Cerebellar nuclear complex (tissue), 1 donor: ENCODE data around the gene MYLK2.
"Not testable (repeated sequence)": the region's sequence is repeated elsewhere in the genome, so short reads cannot be mapped to it uniquely, and the experiment has no call there.

Experiments
- DNase-seq, 2 experiments: peaks; one replicate each; lab custom pipeline; 2025; lab: John Stamatoyannopoulos, UW

Gene MYLK2

GRCh38 chr20:31819083-31819784 is at the start of gene MYLK2:
MYLK2 (plus strand) TSS chr20:31819356; CDS start chr20:31819581, 225 bp downstream.
- no peak for DNase-seq

GRCh38 chr20:31769681-31770080 is 49.5 kb upstream of the MYLK2 start:
- no peak for DNase-seq

GRCh38 chr20:31770243-31770642 is 48.9 kb upstream of the MYLK2 start:
- DNase-seq: no peak

- no peak for DNase-seq
Observed at GRCh38 chr20:31774408-31774807, 44.7 kb upstream of the MYLK2 start.

GRCh38 chr20:31780839-31781238 is 38.3 kb upstream of the MYLK2 start:
- DNase-seq: no peak

GRCh38 chr20:31781945-31782344 is 37.2 kb upstream of the MYLK2 start:
- no peak for DNase-seq

- no peak for DNase-seq
Observed at GRCh38 chr20:31784354-31785044, 34.7 kb upstream of the MYLK2 start.

GRCh38 chr20:31785089-31785488 is 34.1 kb upstream of the MYLK2 start:
- DNase-seq: no peak

- DNase-seq: no peak
Observed at GRCh38 chr20:31788578-31788977, 30.6 kb upstream of the MYLK2 start.

GRCh38 chr20:31790401-31790800 is 28.8 kb upstream of the MYLK2 start:
- no peak for DNase-seq

GRCh38 chr20:31797364-31797763 is 21.8 kb upstream of the MYLK2 start:
- DNase-seq: no peak

GRCh38 chr20:31801508-31801907 is 17.6 kb upstream of the MYLK2 start:
- DNase-seq: no peak

- DNase-seq: no peak
Observed at GRCh38 chr20:31803552-31804291, 15.4 kb upstream of the MYLK2 start.

- no peak for DNase-seq
Observed at GRCh38 chr20:31806564-31807355, 12.4 kb upstream of the MYLK2 start.

- no peak for DNase-seq
Observed at GRCh38 chr20:31808481-31808880, 10.7 kb upstream of the MYLK2 start.

GRCh38 chr20:31809661-31810060 is 9.5 kb upstream of the MYLK2 start:
- DNase-seq: no peak

- no peak for DNase-seq
Observed at GRCh38 chr20:31811198-31811597, 8.0 kb upstream of the MYLK2 start.

GRCh38 chr20:31811796-31812728 is 7.1 kb upstream of the MYLK2 start:
- no peak for DNase-seq

GRCh38 chr20:31813611-31814010 is 5.5 kb upstream of the MYLK2 start:
- DNase-seq: no peak

GRCh38 chr20:31814142-31814541 is 5.0 kb upstream of the MYLK2 start:
- DNase-seq: not testable (repeated sequence)
